Transverse colon (tissue), 4 donors: Measurements from ENCODE around the gene RFPL3. TPM values are rescaled to one million over a fixed set of nuclear protein-coding genes. Genes with fewer than 3 reads are reported as not detected.

ENCODE experiments used
- DNase-seq: peaks from one replicate; pipeline ENCODE4 v3.0.0-alpha.2; 2019
- H3K27ac ChIP-seq, 4 donors: fragments of 200-600 bp; sonication (generic); 2 replicates each; pipeline ENCODE4 v1.5.1; 2016 to 2018; ENCODE audit warnings: inconsistent platforms in 4 of 4
- H3K27me3 ChIP-seq: fragments of 200-600 bp; sonication (generic); 2 replicates; pipeline ENCODE4 v1.5.1; 2017; ENCODE audit warnings: inconsistent platforms
- H3K36me3 ChIP-seq, 4 donors: fragments of 200-600 bp; sonication (generic); 2 replicates each; pipeline ENCODE4 v1.5.1; 2017 to 2019; ENCODE audit warnings: inconsistent platforms in 4 of 4
- H3K4me1 ChIP-seq, 4 donors: fragments of 200-600 bp; sonication (generic); 2 replicates each; pipeline ENCODE4 v1.5.1; 2017 to 2020; ENCODE audit warnings: inconsistent platforms in 4 of 4
- H3K4me3 ChIP-seq, 4 donors: fragments of 200-600 bp; sonication (generic); 1 replicate in 1 of 4; 2 replicates in 3 of 4; pipeline versions ENCODE4 v1.5.1 to v1.6.1; 2017 to 2019; ENCODE audit warnings: inconsistent platforms in 4 of 4
- H3K9me3 ChIP-seq, 2 donors: fragments of 200-600 bp; sonication (generic); 2 replicates each; pipeline ENCODE4 v1.5.1; 2017 to 2019; ENCODE audit warnings: inconsistent platforms in 2 of 2
- CTCF ChIP-seq, 5 experiments: fragments of 200-600 bp in 3 of 5; fragments of 450-650 bp in 2 of 5; sonication (generic) in 3 of 5; IDR thresholded peaks; 1 replicate in 2 of 5; 2 replicates in 3 of 5; pipeline ENCODE4 v1.5.1; 2016 to 2017; ENCODE audit warnings: antibody characterized with exemption in 5 of 5, inconsistent platforms in 3 of 5, mild to moderate bottlenecking in 2 of 5, moderate library complexity in 1 of 5
- EP300 ChIP-seq: sonication (generic); formaldehyde crosslinking; IDR thresholded peaks from one replicate; pipeline ENCODE4 v1.6.1; 2017; ENCODE audit warnings: antibody characterized with exemption, low read depth
- POLR2A ChIP-seq: fragments of 450-650 bp; IDR thresholded peaks from one replicate; pipeline ENCODE4 v1.6.1; 2016; ENCODE audit warnings: antibody characterized with exemption, mild to moderate bottlenecking, moderate library complexity
- POLR2AphosphoS5 ChIP-seq, 3 donors: sonication (generic); formaldehyde crosslinking; IDR thresholded peaks; one replicate each; pipeline ENCODE4 v1.6.1; 2016; ENCODE audit warnings: antibody characterized with exemption in 3 of 3
- WGBS, 2 donors: methylation state at CpG; one replicate each; pipeline ENCODE4 v1.1.5; 2018; ENCODE audit warnings: low coverage in 1 of 2; 5-methylcytosine and 5-hydroxymethylcytosine counted together
- in situ Hi-C, 4 donors: fragments of 200-750 bp; cut with MboI; loops; one replicate each; pipeline versions ENCODE4 v1.15.0 to v1.15.1; 2017; ENCODE audit warnings: low sequenced_read_pairs in 3 of 4, low pct_ligation_motif_present in 1 of 4, low pct_unique_long_range_greater_than_20kb in 1 of 4
- intact Hi-C: fragments of 100-400 bp; cut with DNase I; formaldehyde crosslinking; loops from one replicate; pipeline ENCODE4 v1.15.1; 2023; ENCODE audit warnings: low total_unique reads
- total RNA-seq, 4 donors: library from RNA; depleted of rRNA; stranded (reverse); fragments of >200 nt; gene quantifications; one replicate each; pipeline ENCODE4 v1.1.0, GENCODE V29; 2016

RFPL3 gene
- total RNA-seq, 4 donors from 2014 or later: not detected

GRCh38 chr22:32380991-32381390, 23.3 kb downstream of the RFPL3 start:
- in situ Hi-C loops: no loop called here
- no peaks in the 10 kb centered on the region for H3K4me1 ChIP-seq
- H3K4me3 ChIP-seq: no peak overlapping the region
- H3K36me3 ChIP-seq: peaks cover 0 to under 1% (median 0%) of the 10 kb centered on the region in 4 donors
- no peak for DNase-seq
- no peaks in the 10 kb centered on the region for H3K27me3 ChIP-seq
- 44 to 56% methylated on average over 5 of the region's 5 CpGs for WGBS, 2 donors
- intact Hi-C loops: no loop called here
- H3K9me3 ChIP-seq: no peaks in the 10 kb centered on the region
- H3K27ac ChIP-seq: no peak overlapping the region
- TF ChIP-seq POLR2AphosphoS5 (IDR thresholded peaks at IDR 0.05): no peak
- TF ChIP-seq POLR2A: no peak
- TF ChIP-seq CTCF (IDR thresholded peaks at IDR 0.05): no peak
- TF ChIP-seq EP300: no peak

- in situ Hi-C loops (no loop called here), intact Hi-C loops (no loop called here)
- DNase-seq: no peak
- Histone ChIP-seq H3K27me3 (no peaks in the 10 kb centered on the region), H3K4me3 (no peak overlapping the region), H3K27ac (no peak overlapping the region), H3K9me3 (no peaks in the 10 kb centered on the region), H3K36me3 (peaks cover 0 to 33% (median 9%) of the 10 kb centered on the region in 4 donors), H3K4me1 (no peaks in the 10 kb centered on the region)
- 100% methylated on average over 1 of the region's 1 CpG; no CpG with 5 or more reads in 1 of the 2 donors for WGBS, 2 donors
- TF ChIP-seq EP300 (no peak), CTCF (IDR thresholded peaks at IDR 0.05) (no peak), POLR2AphosphoS5 (IDR thresholded peaks at IDR 0.05) (no peak), POLR2A (no peak)
Observed at GRCh38 chr22:32385681-32386080, 28.0 kb downstream of the RFPL3 start.

- Histone ChIP-seq H3K36me3 (peaks cover 0 to 72% (median 30%) of the 10 kb centered on the region in 4 donors), H3K27ac (no peak overlapping the region), H3K4me1 (no peaks in the 10 kb centered on the region), H3K9me3 (no peaks in the 10 kb centered on the region), H3K27me3 (no peaks in the 10 kb centered on the region), H3K4me3 (no peak overlapping the region)
- intact Hi-C loops: no loop called here
- in situ Hi-C loops: no loop called here
- TF ChIP-seq POLR2A (no peak), CTCF (IDR thresholded peaks at IDR 0.05) (peak in 1 of 5 experiments; percentile 22), EP300 (no peak), POLR2AphosphoS5 (IDR thresholded peaks at IDR 0.05) (no peak)
- no peak for DNase-seq
- 71 to 83% methylated on average over 1 to 4 of the region's 4 CpGs for WGBS, 2 donors
Observed at GRCh38 chr22:32389685-32390084, 32.0 kb downstream of the RFPL3 start.

GRCh38 chr22:32395107-32395506, 37.4 kb downstream of the RFPL3 start:
- H3K27me3 ChIP-seq: no peaks in the 10 kb centered on the region
- H3K4me3 ChIP-seq: no peak overlapping the region
- peaks cover 5 to 98% (median 50%) of the 10 kb centered on the region in 4 donors for H3K36me3 ChIP-seq
- H3K27ac ChIP-seq: no peak overlapping the region
- H3K9me3 ChIP-seq: no peaks in the 10 kb centered on the region
- intact Hi-C loops: no loop called here
- TF ChIP-seq POLR2AphosphoS5 (IDR thresholded peaks at IDR 0.05) (no peak), POLR2A (no peak), CTCF (IDR thresholded peaks at IDR 0.05) (no peak), EP300 (no peak)
- in situ Hi-C loops: no loop called here
- DNase-seq: no peak
- 85 to 92% methylated on average over 4 to 5 of the region's 5 CpGs for WGBS, 2 donors
- no peaks in the 10 kb centered on the region for H3K4me1 ChIP-seq
